HEK293T (cell line): ENCODE measurements around the gene AQP7.

Source experiments
- CTCF ChIA-PET: fragments of 350-600 bp; formaldehyde crosslinking; extraction: SDS; loops from one replicate; lab custom pipeline; 2021; ENCODE audit warnings: antibody characterized with exemption, inconsistent platforms; lab: Yijun Ruan, JAX
- POLR2A ChIA-PET: fragments of 350-600 bp; formaldehyde crosslinking; extraction: SDS; loops from one replicate; lab custom pipeline; 2020; ENCODE audit warnings: antibody characterized with exemption, inconsistent platforms; lab: Yijun Ruan, JAX
- DNase-seq: peaks from one replicate; pipeline ENCODE4 v3.0.0; 2012; ENCODE audit warnings: mixed read lengths; ENCODE audit errors: extremely low spot score
- ARNT ChIP-seq: fragments of 450-650 bp; IDR thresholded peaks from 2 replicates; pipeline ENCODE4 v1.6.1; 2017; ENCODE audit warnings: mild to moderate bottlenecking
- BHLHE40 ChIP-seq: fragments of 450-650 bp; IDR thresholded peaks from 2 replicates; pipeline ENCODE4 v1.6.1; 2016; ENCODE audit warnings: mild to moderate bottlenecking, moderate library complexity, borderline replicate concordance
- CTBP1 ChIP-seq: fragments of 450-650 bp; IDR thresholded peaks from 2 replicates; pipeline ENCODE4 v1.6.1; 2016; ENCODE audit warnings: borderline replicate concordance
- ELF4 ChIP-seq: fragments of 450-650 bp; IDR thresholded peaks from 2 replicates; pipeline ENCODE4 v1.6.1; 2017; ENCODE audit warnings: antibody characterized with exemption
- FOXA1 ChIP-seq: fragments of 450-650 bp; IDR thresholded peaks from 2 replicates; pipeline ENCODE4 v1.6.1; 2016; ENCODE audit warnings: mild to moderate bottlenecking
- FOXK2 ChIP-seq: fragments of 450-650 bp; IDR thresholded peaks from 2 replicates; pipeline ENCODE4 v1.6.1; 2016; ENCODE audit warnings: mild to moderate bottlenecking
- FOXM1 ChIP-seq: fragments of 450-650 bp; IDR thresholded peaks from 2 replicates; pipeline ENCODE4 v1.6.1; 2017; ENCODE audit warnings: mild to moderate bottlenecking, borderline replicate concordance
- HDGF ChIP-seq: fragments of 450-650 bp; IDR thresholded peaks from 2 replicates; pipeline ENCODE4 v1.6.1; 2017; ENCODE audit warnings: antibody characterized with exemption, borderline replicate concordance
- L3MBTL2 ChIP-seq: fragments of 450-650 bp; conservative IDR thresholded peaks from 2 replicates; pipeline ENCODE4 v1.6.1; 2016; ENCODE audit warnings: mild to moderate bottlenecking
- LEF1 ChIP-seq: fragments of 450-650 bp; IDR thresholded peaks from 2 replicates; pipeline ENCODE4 v1.6.1; 2017; ENCODE audit warnings: mild to moderate bottlenecking, borderline replicate concordance
- NFRKB ChIP-seq: fragments of 450-650 bp; IDR thresholded peaks from 2 replicates; pipeline ENCODE4 v1.6.1; 2016; ENCODE audit warnings: mild to moderate bottlenecking, moderate library complexity
- PKNOX1 ChIP-seq: fragments of 450-650 bp; IDR thresholded peaks from 2 replicates; pipeline ENCODE4 v1.6.1; 2016
- SP1 ChIP-seq: fragments of 450-650 bp; IDR thresholded peaks from 2 replicates; pipeline ENCODE4 v1.6.1; 2017
- SUZ12 ChIP-seq: fragments of 450-650 bp; IDR thresholded peaks from 2 replicates; pipeline ENCODE4 v1.6.1; 2016; ENCODE audit warnings: mild to moderate bottlenecking
- TARDBP ChIP-seq: fragments of 450-650 bp; IDR thresholded peaks from 2 replicates; pipeline ENCODE4 v1.6.1; 2016
- ZNF384 ChIP-seq: fragments of 450-650 bp; IDR thresholded peaks from 2 replicates; pipeline ENCODE4 v1.6.1; 2016

Gene AQP7

GRCh38 chr9:33419708-33420303 lies 17.4 kb upstream of the AQP7 start:
- DNase-seq: no peak
- no peak for TF ChIP-seq ELF4
- no peak for TF ChIP-seq LEF1
- no peak for TF ChIP-seq CTBP1
- no peak for TF ChIP-seq PKNOX1
- TF ChIP-seq FOXA1: no peak
- no peak for TF ChIP-seq FOXK2
- TF ChIP-seq NFRKB: no peak
- no peak for TF ChIP-seq HDGF
- TF ChIP-seq FOXM1: no peak
- no peak for TF ChIP-seq TARDBP
- no peak for TF ChIP-seq L3MBTL2
- TF ChIP-seq SP1: no peak
- no peak for TF ChIP-seq ZNF384
- TF ChIP-seq SUZ12: no peak
- no peak for TF ChIP-seq ARNT
- TF ChIP-seq BHLHE40: no peak
- ChIA-PET POLR2A (no interaction called here), CTCF (no interaction called here)

GRCh38 chr9:33418090-33418489 lies 15.7 kb upstream of the AQP7 start:
- TF ChIP-seq CTBP1: no peak
- no peak for TF ChIP-seq LEF1
- no peak for TF ChIP-seq FOXM1
- no peak for TF ChIP-seq L3MBTL2
- TF ChIP-seq SUZ12: no peak
- TF ChIP-seq NFRKB: no peak
- TF ChIP-seq BHLHE40: no peak
- TF ChIP-seq HDGF: no peak
- TF ChIP-seq PKNOX1: no peak
- no peak for TF ChIP-seq ZNF384
- TF ChIP-seq ELF4: no peak
- no peak for TF ChIP-seq FOXK2
- no peak for TF ChIP-seq ARNT
- no peak for TF ChIP-seq FOXA1
- no peak for TF ChIP-seq SP1
- TF ChIP-seq TARDBP: no peak
- DNase-seq: no peak
- ChIA-PET POLR2A (no interaction called here), CTCF (interaction anchor here (1.1 kb wide), 1 partner anchor 35 kb away, joined by 3 read pairs; no protein-coding TSS in a partner anchor)

GRCh38 chr9:33416996-33417395 lies 14.6 kb upstream of the AQP7 start:
- POLR2A ChIA-PET: no interaction called here
- CTCF ChIA-PET: interaction anchor here (1.1 to 2.2 kb wide), 2 partner anchors 31 to 36 kb away, joined by 3 to 7 read pairs; partner anchors contain the start of gene AQP3
- TF ChIP-seq CTBP1 (no peak), SUZ12 (no peak), ARNT (no peak), LEF1 (no peak), TARDBP (no peak)
- peak; percentile 2 for DNase-seq

- TF ChIP-seq FOXM1: no peak
- no peak for TF ChIP-seq ARNT
- no peak for TF ChIP-seq FOXK2
- no peak for TF ChIP-seq ZNF384
- no peak for TF ChIP-seq SP1
- TF ChIP-seq BHLHE40: no peak
- no peak for TF ChIP-seq LEF1
- no peak for TF ChIP-seq NFRKB
- TF ChIP-seq HDGF: no peak
- TF ChIP-seq L3MBTL2: no peak
- TF ChIP-seq TARDBP: no peak
- TF ChIP-seq CTBP1: no peak
- no peak for TF ChIP-seq PKNOX1
- TF ChIP-seq ELF4: no peak
- TF ChIP-seq SUZ12: no peak
- CTCF ChIA-PET: interaction anchor here (0.5 to 2.9 kb wide), 6 partner anchors 14 to 944 kb away, joined by 3 to 13 read pairs (median 4); partner anchors contain the start of gene AQP3
- POLR2A ChIA-PET: no interaction called here
- DNase-seq: peak; percentile 69
Observed at GRCh38 chr9:33415501-33416038, 13.2 kb upstream of the AQP7 start.

GRCh38 chr9:33414889-33415500 lies 12.6 kb upstream of the AQP7 start:
- CTCF ChIA-PET: interaction anchor here (0.7 to 2.9 kb wide), 7 partner anchors 10 to 214 kb away, joined by 3 to 13 read pairs (median 4); partner anchors contain the start of gene AQP3
- TF ChIP-seq NFRKB (no peak), LEF1 (no peak), FOXM1 (no peak), HDGF (no peak), L3MBTL2 (no peak), ELF4 (no peak), PKNOX1 (no peak), BHLHE40 (no peak), SUZ12 (no peak), ZNF384 (no peak), CTBP1 (no peak), TARDBP (no peak), ARNT (no peak), FOXA1 (no peak), SP1 (no peak), FOXK2 (no peak)
- POLR2A ChIA-PET: no interaction called here
- DNase-seq: no peak
